Epidermal melanocyte (primary cell): ENCODE results near the gene SRPK2.

Experiments
- DNase-seq: peaks from one replicate; pipeline ENCODE4 v3.0.0; 2011; ENCODE audit warnings: low spot score; ENCODE audit not compliant: insufficient read length

The SRPK2 gene

DNA sequence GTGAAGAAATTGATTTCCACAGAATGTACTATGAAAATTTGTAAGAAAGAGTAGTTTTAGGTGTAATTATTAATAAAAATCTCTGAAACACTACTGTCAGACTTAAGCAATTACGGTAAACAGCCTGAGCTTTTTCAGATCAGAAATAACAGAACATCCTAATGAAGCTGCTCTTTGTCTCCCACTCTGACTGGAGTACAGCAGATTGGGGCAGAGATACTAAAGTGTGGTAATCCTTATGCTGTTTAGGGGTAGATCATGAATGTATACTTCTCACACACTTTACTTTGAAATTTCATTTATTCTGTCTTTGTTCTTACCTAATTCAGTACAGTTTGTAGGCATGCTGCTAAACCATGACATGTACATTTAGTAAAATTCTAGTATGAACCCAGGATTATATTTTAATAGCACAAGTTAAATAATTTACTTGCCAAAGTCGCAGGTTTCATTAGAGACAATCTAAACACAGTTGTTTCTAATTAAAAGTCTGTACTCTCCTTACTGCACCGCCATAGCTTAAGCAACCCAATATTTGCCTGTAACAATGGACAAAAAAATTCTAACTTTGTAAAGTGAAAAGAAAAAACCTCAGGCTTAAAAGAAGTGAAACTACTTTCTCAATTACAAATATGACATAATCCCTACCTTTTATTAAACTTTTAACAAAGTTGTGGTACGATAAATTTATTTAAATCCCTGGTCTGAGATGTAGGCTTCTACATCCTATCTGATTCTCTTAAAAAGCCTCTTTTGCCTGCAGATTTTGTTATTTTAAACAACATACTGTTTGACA lies 286.0 kb downstream of the SRPK2 start:
- no peak for DNase-seq

DNA sequence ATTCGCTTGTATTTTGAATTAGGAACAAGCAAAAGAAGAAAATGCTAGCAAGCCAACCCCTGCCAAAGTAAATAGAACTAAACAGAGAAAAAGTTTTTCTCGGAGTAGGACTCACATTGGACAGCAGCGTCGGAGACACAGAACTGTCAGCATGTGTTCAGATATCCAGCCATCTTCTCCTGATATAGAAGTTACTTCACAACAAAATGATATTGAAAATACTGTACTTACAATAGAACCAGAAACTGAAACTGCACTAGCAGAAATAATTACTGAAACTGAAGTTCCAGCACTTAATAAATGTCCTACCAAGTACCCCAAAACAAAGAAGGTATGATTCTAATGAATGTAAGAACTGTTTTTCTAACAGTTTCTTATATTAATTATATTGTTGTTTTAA lies 286.9 kb downstream of the SRPK2 start:
- no peak for DNase-seq

DNA sequence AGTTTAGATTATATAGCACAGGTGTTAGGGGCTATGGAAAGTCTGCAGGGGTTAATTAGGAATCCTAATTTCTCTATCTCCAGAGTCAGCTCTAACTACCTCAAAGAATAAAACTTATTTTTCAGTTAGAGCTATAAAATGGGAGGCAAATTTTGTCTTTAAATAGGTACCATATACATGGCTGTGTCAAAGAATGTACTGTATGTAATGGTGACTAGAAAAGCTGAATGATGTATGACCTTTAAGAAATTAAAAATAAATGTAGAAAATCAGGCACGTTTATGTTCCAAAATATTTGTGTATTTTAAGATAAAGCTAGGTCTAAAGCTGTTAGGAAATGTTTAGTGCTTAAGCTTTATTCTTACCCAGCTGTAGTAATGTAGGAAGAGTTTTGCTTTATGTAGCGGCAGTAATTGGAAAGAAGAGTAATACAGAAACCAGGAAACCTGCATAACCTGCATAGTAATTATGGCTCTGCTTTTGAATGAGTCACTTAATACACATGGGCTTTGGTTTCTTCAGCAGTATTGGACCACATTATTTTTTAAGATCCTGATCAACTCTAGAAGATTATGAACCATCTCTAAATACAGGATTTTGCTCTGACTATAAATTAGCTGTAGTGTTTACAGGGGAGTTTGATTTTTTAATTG lies 289.7 kb downstream of the SRPK2 start:
- DNase-seq, result no peak

DNA sequence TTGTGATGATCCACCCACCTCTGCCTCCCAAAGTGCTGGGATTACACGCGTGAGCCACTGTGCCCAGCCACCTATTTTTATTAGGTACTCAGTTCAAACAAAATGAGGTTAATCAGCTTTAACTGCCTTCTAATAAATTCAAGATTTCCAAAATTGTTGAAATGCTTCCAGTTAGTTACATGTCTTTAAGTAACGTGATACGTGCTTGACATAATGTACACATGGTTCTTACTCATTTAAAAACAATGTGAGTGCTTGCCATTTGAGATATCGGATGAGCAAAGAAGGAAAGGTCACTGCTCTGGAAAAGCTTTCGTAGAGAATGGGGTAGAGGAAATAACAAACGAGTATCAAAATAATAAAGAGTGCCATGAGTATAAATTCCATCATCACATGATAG lies 291.1 kb downstream of the SRPK2 start:
- DNase-seq, result peak; percentile 27

DNA sequence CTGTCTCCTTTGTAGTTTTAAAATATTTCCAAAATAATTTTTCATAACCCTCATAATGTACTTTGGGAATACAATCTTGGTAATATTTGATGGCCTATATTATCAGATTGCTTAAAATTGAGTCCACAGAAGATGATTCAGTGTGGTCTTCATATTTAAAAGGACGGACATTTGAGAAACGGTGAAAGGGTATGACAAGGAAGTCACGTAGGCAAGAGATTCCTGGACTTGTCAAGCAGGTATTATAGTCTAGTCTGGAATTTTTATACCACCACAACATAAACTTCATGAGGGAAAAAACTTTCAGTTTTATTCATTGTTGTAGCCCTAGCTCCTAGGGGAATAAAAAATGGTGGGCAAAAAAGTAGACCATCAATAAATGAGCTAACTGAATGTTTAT lies 292.4 kb downstream of the SRPK2 start:
- no peak for DNase-seq

DNA sequence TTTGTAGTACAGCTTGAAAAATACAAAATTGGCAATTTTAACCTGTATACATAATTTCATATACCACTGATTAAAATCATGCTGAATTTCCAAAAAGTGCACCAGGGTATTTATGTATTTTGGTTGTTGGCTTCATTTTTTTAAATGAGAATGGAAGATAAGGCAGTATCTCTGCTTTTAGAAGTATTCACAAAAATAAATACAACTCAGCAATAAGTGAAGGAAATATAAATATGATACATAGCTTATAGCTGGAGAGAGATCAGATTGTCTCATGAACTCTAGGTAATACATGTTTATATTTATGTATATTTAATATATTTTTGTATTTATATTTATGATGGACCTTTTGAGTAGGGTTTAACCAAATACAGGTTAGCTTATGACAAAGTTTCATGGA lies 293.8 kb downstream of the SRPK2 start:
- DNase-seq, result no peak

DNA sequence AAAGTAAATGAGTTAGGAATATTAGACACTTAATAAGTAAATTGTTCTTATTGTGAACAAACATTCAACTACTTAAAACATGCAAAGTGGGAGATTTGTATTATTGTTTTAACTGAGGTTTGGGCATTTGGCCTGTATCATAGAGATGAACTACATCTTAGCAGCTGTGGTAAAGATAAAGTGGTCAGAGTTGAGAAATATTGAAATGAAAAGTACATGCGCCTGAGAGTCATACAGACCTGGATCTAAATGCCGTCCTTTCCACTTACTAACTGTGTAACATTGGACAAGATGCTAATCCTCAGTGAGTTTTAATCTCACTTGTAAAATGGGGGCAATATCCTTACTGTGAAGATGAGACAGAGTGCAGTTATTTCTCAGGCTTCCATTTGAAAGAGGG lies 300.3 kb downstream of the SRPK2 start:
- no peak for DNase-seq

DNA sequence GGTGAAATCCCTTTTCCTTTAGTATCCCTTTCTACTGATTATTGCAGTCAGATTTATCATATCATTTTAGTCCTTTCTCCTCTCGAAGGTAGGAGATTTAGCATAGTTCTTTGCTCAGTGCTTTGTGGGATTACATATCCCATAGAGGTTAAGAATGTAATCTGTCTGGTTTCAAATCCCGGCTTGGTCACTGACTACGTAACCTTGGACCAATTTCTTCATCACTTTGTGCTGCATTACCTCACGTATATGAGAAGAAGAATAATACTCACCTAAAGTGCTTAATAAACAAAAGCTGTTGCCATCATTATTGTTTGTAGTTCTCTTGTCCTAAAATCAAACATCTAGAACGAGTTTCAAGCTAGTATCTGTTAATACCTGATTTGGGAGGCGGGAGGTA lies 300.7 kb downstream of the SRPK2 start:
- DNase-seq, result no peak

DNA sequence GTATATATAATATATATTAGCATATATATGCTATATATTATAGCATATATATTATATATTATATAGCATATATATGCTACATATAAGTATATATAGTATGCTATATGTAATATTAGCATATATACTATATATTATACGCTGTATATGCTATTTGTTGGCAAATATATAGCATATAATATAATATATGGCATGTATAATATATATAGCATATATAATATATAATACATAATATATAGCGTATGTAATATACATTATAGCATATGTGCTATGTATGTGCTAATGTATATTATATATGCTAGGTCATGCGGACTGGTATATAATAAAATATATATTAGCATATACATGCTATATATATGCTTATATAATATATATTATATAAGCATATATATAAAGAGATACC lies 301.9 kb downstream of the SRPK2 start:
- no peak for DNase-seq

DNA sequence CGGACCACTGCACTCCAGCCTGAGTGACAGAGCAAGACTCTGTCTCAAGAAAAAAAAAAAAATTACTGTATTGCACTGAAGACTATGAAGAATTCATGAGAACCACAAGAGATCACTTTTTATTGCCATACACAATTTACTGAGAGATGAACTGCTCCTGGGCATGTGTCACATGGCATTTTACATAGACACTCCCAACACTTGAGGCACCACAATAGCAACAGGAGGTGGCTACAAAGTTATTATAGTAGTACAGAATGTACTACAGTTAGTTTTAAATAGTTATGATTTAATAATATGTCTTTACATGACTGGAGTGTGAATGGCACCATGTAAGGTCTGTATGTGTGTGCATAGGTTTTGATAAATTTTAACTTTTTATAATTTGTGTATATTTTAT lies 304.1 kb downstream of the SRPK2 start:
- DNase-seq, result no peak

DNA sequence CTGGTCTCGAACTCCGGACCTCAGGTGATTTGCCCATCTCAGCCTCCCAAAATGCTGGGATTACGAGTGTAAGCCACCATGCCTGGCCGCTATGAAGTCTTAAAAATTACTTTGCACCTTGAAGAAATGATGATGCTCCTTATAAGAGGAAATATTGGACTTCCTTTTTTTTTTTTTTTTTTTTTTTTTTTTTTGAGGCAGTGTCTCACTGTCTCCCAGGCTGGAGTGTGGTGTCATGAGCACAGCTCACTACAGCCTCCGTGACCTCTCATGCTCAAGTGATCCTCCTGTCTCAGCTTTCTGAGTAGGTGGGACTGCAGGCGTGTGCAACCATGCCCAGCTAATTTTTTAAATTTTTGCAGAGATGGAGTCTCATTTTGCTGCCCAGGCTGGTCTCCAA lies 309.4 kb downstream of the SRPK2 start:
- DNase-seq, result no peak

DNA sequence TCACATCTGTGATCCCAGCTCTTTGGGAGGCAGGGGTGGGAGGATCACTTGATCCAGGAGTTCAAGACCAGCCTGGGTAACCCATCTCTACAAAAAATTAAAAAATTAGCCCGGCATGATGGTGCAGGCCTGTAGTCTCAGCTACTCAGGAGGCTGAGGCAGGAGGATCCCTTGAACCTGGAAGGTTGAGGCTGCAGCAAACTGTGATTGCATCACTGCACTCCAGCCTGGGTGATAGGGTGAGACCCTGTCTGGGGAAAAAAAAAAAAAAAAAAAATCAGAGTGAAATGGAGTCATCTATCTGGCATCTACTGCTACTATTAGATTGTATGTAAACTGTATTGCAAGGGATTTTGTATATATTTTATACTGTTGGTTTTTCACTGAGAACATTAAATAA lies 315.6 kb downstream of the SRPK2 start:
- no peak for DNase-seq

DNA sequence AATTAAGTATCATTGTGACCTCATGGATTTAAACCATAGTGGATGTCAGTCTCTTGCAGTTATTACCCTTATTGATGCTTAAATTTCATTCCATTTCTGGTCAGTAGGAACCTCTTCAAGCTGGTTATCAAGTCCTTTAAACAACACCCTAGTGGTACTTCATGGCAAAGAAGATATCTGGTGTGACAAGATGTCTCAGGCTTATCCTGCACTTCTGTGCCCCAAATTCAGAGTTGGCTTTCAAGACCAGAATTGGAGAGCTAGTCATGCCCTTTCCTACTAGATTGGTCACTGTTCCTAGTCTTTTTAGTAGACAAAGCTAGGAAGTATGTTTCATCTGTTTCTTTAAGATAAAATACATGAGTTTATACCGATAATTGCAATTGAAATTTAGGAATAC lies 319.8 kb downstream of the SRPK2 start:
- DNase-seq, result no peak

DNA sequence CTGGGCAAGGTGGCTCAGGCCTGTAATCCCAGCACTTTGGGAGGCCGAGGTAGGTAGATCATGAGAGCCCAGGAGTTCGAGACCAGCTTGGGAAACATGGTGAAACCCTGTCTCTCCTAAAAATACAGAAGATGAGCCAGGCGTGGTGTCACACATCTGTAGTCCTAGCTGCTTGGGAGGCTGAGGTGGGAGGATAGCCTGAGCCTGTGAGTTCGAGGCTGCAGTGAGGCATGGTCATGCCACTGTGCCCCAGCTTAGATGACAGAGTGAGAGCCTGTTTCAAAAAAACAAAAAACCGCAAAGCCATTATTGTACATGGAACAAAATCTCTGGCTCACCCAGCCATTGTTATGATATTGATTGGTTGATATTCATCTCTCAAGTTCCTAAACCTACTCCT lies 321.0 kb downstream of the SRPK2 start:
- DNase-seq, result no peak
